Effector memory CD4-positive, alpha-beta T cell (primary cell): ENCODE data around the gene WNK1.
"Not testable (repeated sequence)": the region's sequence is repeated elsewhere in the genome, so short reads cannot be mapped to it uniquely, and the experiment has no call there.

ENCODE experiments used
- DNase-seq, 3 donors: peaks; one replicate each; pipeline ENCODE4 v3.0.0-alpha.2; 2020
- H3K27ac ChIP-seq: 2 replicates; pipeline ENCODE4 v1.7.0; 2013; ENCODE audit warnings: mild to moderate bottlenecking, low read length, moderate library complexity; ENCODE audit not compliant: insufficient read depth, poor library complexity, severe bottlenecking
- H3K27me3 ChIP-seq: replicated peaks from 2 replicates; pipeline ENCODE4 v1.7.0; 2013; ENCODE audit warnings: mild to moderate bottlenecking, low read length; ENCODE audit not compliant: insufficient read depth, control insufficient read depth, poor library complexity, severe bottlenecking
- H3K36me3 ChIP-seq: 2 replicates; pipeline ENCODE4 v1.7.0; 2013; ENCODE audit warnings: mild to moderate bottlenecking, low read length, moderate library complexity; ENCODE audit not compliant: control insufficient read depth, insufficient read depth
- H3K4me1 ChIP-seq: 2 replicates; pipeline ENCODE4 v1.7.0; 2013; ENCODE audit warnings: low read length, mild to moderate bottlenecking; ENCODE audit not compliant: control insufficient read depth, insufficient read depth, poor library complexity, severe bottlenecking
- H3K4me3 ChIP-seq: 2 replicates; pipeline ENCODE4 v1.7.0; 2013; ENCODE audit warnings: low read length, low read depth, mild to moderate bottlenecking; ENCODE audit not compliant: insufficient read depth, poor library complexity, severe bottlenecking
- H3K9me3 ChIP-seq: 2 replicates; pipeline ENCODE4 v1.7.0; 2013; ENCODE audit warnings: mild to moderate bottlenecking, low read length, moderate library complexity; ENCODE audit not compliant: control insufficient read depth

WNK1 gene

DNA sequence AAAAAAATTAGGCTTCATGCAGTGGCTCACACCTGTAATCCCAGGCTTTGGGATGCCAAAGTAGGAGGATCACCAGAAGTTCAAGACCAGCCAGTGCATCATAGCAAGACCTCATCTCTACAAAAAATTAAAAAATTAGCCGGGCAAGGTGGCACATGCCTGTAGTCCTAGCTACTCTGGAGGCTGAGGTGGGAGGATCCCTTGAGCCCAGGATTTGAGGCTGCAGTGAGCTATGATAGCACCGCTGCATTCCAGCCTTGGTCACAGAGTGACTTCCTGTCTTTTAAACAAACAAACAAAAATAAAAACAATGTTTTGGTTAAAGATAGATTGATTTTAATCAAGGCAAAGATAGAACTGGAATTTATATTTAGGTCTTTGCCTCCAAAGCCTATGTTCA is 60.6 kb downstream of the WNK1 start:
- peaks cover 26% of the 10 kb centered on the region for H3K4me1 ChIP-seq
- no peak for DNase-seq
- no peaks in the 10 kb centered on the region for H3K9me3 ChIP-seq
- H3K27me3 ChIP-seq: no peaks in the 10 kb centered on the region
- no peak overlapping the region for H3K4me3 ChIP-seq
- H3K36me3 ChIP-seq: peaks cover 4% of the 10 kb centered on the region
- H3K27ac ChIP-seq: no peak overlapping the region

DNA sequence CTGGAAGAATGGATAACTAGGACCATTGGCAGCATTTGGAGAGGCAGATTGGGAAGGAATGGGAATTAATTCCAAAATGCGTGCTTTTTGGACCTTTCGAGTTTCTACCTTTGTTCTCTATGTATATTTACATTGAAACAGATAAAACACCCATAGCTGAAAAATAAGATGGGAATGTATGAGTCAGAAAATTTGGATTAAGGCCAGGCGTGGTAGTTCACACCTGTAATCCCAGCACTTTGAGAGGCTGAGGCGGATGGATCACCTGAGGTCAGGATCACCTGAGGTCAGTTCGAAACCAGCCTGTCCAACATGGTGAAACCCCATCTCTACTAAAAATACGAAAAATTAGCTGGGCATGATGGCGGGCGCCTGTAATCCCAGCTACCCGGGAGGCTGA is 65.1 kb downstream of the WNK1 start:
- H3K4me3 ChIP-seq, DNase-seq, H3K27me3 ChIP-seq, H3K36me3 ChIP-seq, H3K4me1 ChIP-seq, H3K9me3 ChIP-seq, H3K27ac ChIP-seq: not testable (repeated sequence)

DNA sequence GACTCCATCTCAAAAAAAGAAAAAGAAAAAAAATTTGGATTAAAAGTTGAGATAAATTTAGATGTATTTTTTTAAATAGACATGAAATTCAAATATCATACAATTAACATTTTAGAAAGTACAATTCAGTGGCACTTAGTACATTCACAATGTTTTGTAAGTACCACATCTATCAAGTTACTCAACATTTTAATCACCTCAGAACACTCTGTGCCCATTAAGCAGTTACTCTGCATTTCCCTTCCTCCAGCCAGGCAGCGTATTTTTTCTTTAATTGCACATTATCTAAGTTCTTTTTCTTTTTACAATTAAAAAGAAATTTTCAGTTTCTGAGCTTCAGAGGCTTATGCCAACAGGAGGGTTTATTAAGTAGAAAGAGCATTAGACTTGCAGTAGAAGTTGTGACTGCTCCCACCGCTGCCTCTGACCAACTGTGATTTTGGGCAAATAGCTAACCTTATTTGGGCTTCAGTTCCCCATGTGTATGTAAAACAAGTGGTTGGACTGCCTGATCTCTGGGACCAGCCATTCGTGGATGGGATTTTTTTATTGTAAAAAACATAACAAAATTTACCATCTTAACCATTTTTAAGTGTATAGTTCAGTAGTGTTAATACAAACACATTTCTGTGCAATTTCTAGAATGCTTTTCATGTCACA is 65.7 kb downstream of the WNK1 start:
- H3K4me1 ChIP-seq: no peaks in the 10 kb centered on the region
- H3K4me3 ChIP-seq: no peak overlapping the region
- H3K9me3 ChIP-seq: no peaks in the 10 kb centered on the region
- DNase-seq: no peak
- no peaks in the 10 kb centered on the region for H3K27me3 ChIP-seq
- H3K27ac ChIP-seq: no peak overlapping the region
- peaks cover 9% of the 10 kb centered on the region for H3K36me3 ChIP-seq

DNA sequence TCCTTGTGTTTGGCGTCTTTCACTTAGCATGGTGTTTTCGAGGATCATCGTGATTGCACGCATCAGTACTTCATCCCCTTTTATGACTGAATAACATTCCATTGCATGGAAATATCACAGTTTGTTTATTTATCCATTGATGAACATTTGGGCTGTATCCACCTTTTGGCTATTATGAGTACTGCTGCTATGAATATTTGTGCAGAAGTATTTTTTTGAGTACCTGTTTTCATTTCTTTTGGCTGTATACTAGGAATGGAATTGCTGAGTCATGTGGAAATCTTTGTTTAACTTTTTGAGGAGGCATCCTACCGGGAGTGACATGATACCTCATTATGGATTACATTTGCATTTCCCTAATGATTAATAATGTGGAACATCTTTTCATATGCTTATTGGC is 66.4 kb downstream of the WNK1 start:
- H3K4me3 ChIP-seq: no peak overlapping the region
- H3K27ac ChIP-seq: no peak overlapping the region
- DNase-seq: no peak
- no peaks in the 10 kb centered on the region for H3K9me3 ChIP-seq
- no peaks in the 10 kb centered on the region for H3K27me3 ChIP-seq
- peaks cover 9% of the 10 kb centered on the region for H3K36me3 ChIP-seq
- no peaks in the 10 kb centered on the region for H3K4me1 ChIP-seq

DNA sequence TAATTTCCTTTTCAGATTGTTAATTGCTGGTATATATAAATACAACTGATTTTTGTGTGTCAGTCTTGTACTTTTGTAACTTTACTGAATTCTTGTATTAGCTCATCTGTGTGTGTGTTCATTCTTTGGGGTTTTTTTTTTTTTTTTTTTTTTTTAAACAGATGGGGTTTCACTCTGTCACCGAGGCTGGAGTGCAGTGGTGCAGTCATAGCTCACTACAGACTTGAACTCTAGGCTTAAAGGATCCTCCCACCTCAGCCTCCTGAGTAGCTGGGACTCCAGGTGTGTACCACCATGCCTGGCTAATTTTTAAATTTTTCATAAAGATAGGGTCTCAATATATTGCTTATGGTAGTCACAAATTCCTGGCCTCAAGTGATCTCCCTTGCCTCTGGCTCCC is 68.0 kb downstream of the WNK1 start:
- Histone ChIP-seq H3K4me1 (no peaks in the 10 kb centered on the region), H3K27me3 (no peaks in the 10 kb centered on the region), H3K36me3 (peaks cover 6% of the 10 kb centered on the region), H3K4me3 (no peak overlapping the region), H3K9me3 (no peaks in the 10 kb centered on the region), H3K27ac (no peak overlapping the region)
- no peak for DNase-seq

DNA sequence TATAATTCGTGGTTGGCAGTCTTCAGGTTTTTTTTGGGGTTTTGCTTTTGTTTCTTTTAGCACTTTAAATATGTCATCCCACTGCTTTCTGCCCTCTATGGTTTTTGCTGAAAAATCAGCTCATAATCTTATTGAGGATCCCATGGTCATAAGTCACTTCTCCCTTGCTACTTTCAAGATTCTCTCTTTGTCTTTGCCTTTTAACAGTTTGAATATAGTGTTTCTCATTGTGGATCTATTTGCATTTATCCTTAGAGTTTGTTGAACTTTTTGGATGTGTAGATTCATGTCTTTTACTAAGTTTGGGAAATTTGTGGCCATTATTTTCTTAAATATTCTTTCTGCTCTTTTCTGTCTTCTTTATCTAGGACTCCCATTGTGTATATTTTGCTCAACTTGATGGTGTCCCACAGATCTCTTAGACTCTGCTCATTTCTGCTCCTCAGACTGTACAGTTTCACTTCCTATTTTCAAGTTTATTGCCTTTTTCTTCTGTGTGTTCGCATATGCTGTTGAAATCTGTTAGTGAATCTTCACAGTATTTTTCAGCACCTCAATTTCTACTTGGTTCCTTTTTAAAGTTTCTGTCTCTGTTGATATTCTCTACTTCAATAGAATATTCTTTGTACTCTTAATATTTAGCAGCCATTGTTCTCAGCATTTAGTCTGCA is 70.8 kb downstream of the WNK1 start:
- DNase-seq: no peak
- no peaks in the 10 kb centered on the region for H3K4me1 ChIP-seq
- no peaks in the 10 kb centered on the region for H3K27me3 ChIP-seq
- no peak overlapping the region for H3K4me3 ChIP-seq
- no peaks in the 10 kb centered on the region for H3K9me3 ChIP-seq
- peaks cover 5% of the 10 kb centered on the region for H3K36me3 ChIP-seq
- H3K27ac ChIP-seq: no peak overlapping the region

DNA sequence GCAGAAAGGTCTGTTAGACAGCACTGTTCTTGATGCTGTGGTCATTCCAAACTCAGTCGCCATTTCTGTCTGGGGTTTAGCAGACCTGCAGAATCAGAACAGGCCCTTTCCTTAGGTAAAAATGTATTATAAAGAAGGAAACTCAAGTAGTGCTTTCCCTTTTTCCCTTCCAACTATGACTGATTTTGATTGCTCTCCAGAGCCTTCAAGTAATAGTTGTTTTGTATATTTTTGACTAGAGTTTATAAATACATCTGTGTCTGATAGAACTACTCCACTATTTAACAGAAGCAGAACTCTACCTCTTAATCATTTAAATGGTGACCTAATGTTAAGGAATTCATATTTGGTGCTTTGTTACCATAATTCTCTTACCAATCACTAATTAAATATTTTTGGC is 74.0 kb downstream of the WNK1 start:
- H3K27ac ChIP-seq: no peak overlapping the region
- H3K4me1 ChIP-seq: no peaks in the 10 kb centered on the region
- DNase-seq: no peak
- no peak overlapping the region for H3K4me3 ChIP-seq
- no peaks in the 10 kb centered on the region for H3K27me3 ChIP-seq
- peaks cover 14% of the 10 kb centered on the region for H3K36me3 ChIP-seq
- no peaks in the 10 kb centered on the region for H3K9me3 ChIP-seq

DNA sequence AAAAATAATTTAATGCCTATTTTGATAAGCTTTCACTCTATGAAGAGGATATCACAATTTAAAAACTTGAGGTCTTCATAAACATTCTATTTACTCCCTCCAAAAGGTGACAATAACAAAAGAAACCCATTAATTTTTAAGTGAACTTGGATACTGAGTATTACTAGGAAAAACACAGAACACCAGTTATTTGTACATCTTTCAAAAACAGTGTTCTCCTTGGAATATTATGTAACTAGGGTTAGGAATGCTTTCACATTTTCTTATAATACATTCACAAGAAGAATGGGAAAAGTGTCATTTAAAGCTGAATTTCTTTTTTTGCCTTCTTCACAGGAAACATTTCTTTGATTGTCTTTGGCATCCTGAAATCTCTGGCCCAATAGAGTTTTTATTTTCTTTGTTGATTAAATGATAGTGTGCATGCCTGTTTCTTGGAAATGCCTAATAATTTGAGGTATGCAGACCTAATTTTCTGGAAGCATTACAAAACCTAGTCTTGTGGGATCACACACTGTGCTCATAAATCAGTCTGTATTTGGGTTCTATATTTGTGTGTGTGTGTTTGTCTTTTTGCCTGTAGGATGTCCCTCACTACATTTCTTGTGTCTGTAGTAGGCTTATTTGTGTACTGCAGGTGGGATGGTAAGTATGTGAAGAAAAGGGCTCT is 76.5 kb downstream of the WNK1 start:
- no peaks in the 10 kb centered on the region for H3K27me3 ChIP-seq
- no peaks in the 10 kb centered on the region for H3K4me1 ChIP-seq
- peaks cover 22% of the 10 kb centered on the region for H3K36me3 ChIP-seq
- H3K9me3 ChIP-seq: no peaks in the 10 kb centered on the region
- H3K4me3 ChIP-seq: no peak overlapping the region
- no peak for DNase-seq
- no peak overlapping the region for H3K27ac ChIP-seq

DNA sequence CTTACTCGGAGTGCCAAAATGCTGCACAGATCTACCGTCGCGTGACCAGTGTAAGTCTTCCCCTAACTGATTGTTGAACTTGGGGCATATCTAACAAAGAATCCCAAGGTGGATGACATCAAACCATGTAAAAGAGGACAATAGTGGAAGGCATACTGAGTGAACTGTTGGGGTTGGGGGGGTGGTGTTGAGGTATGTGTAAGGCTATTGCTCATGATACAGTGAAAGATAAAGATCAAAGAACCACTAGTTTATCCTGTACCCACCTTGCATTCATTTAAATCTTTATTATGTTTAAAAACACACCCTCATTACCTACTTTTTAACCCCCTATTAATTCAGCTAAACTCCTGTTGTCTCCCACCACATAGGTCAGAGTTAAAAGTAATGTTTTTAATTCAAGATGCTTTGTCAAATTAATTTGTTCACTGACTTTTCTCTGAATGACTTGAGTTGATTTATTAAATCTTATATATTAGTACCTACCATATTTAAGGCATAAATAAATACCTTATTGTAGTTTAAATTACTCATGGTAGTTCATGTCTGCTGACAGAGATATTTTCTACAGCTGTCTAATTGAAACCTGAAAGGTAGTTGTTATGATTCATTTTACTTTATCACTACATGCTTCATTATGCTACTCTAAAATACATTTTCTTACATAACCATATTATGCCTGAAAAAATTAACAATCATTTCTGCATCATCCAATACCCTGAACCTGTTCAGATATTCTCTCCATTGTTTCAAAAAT is 77.9 kb downstream of the WNK1 start:
- DNase-seq: no peak
- Histone ChIP-seq H3K27ac (no peak overlapping the region), H3K9me3 (no peaks in the 10 kb centered on the region), H3K36me3 (peaks cover 22% of the 10 kb centered on the region), H3K4me3 (no peak overlapping the region), H3K27me3 (no peaks in the 10 kb centered on the region), H3K4me1 (no peaks in the 10 kb centered on the region)
